A549 (cell line): ENCODE results near the gene CCR1. TPM values are rescaled to one million over a fixed set of nuclear protein-coding genes. Genes with fewer than 3 reads are reported as not detected.

Experiments
- polyA plus RNA-seq, 4 experiments: library from polyadenylated mRNA; depleted of rRNA in 3 of 4; stranded (reverse); fragments of >200 nt; fragmentation: RNase III in 1 of 4; extraction: RNeasy Plus Mini Kit Qiagen cat#74134 plus additional on column Dnase treatment in 1 of 4; gene quantifications; 2 replicates in 3 of 4; 3 replicates in 1 of 4; pipeline ENCODE4 v1.2.3, GENCODE V29; 2011 to 2017

The CCR1 gene
- polyA plus RNA-seq, 2 of the 4 experiments (the other 2 are of a cell fraction) = 0.03 TPM; not detected in 1

Other genes with a start within 250 kb of the CCR1 start
- 4.4 and 6.4 TPM in 2 replicates for gene FYCO1, start 212.5 kb downstream of the CCR1 start, polyA plus RNA-seq (2011; rRNA removed)
- 3.7 to 4.9 TPM (median 4.1 TPM) in 3 replicates for gene FYCO1, start 212.5 kb downstream of the CCR1 start, polyA plus RNA-seq (2017; fragmentation: RNase III; extraction: RNeasy Plus Mini Kit Qiagen cat#74134 plus additional on column Dnase treatment)
- gene XCR1, start 180.8 kb downstream of the CCR1 start, polyA plus RNA-seq (2011; rRNA removed) = not detected in 2 replicates
- gene XCR1, start 180.8 kb downstream of the CCR1 start, polyA plus RNA-seq (2017; fragmentation: RNase III; extraction: RNeasy Plus Mini Kit Qiagen cat#74134 plus additional on column Dnase treatment) = not detected in 3 replicates
- gene CCR3, start 34.1 kb upstream of the CCR1 start, polyA plus RNA-seq (2011; rRNA removed) = not detected in 2 replicates
- gene CCR3, start 34.1 kb upstream of the CCR1 start, polyA plus RNA-seq (2017; fragmentation: RNase III; extraction: RNeasy Plus Mini Kit Qiagen cat#74134 plus additional on column Dnase treatment) = not detected in 3 replicates
- gene CCR2, start 145.8 kb upstream of the CCR1 start, polyA plus RNA-seq (2011; rRNA removed) = not detected in 2 replicates
- gene CCR2, start 145.8 kb upstream of the CCR1 start, polyA plus RNA-seq (2017; fragmentation: RNase III; extraction: RNeasy Plus Mini Kit Qiagen cat#74134 plus additional on column Dnase treatment) = not detected in 3 replicates
- not detected in 2 replicates for gene CCR5, start 162.6 kb upstream of the CCR1 start, polyA plus RNA-seq (2011; rRNA removed)
- gene CCR5, start 162.6 kb upstream of the CCR1 start, polyA plus RNA-seq (2017; fragmentation: RNase III; extraction: RNeasy Plus Mini Kit Qiagen cat#74134 plus additional on column Dnase treatment) = not detected in 3 replicates
- not detected in 2 replicates for gene CCRL2, start 198.9 kb upstream of the CCR1 start, polyA plus RNA-seq (2011; rRNA removed)
- gene CCRL2, start 198.9 kb upstream of the CCR1 start, polyA plus RNA-seq (2017; fragmentation: RNase III; extraction: RNeasy Plus Mini Kit Qiagen cat#74134 plus additional on column Dnase treatment) = not detected in 3 replicates